GM12875 (cell line): ENCODE results near the gene DSCAML1.

ENCODE experiments used
- H3K4me3 ChIP-seq: one replicate; pipeline ENCODE4 v1.5.1; 2011; ENCODE audit warnings: low read depth, low read length, control low read depth
- CTCF ChIP-seq: IDR thresholded peaks from 2 replicates; pipeline ENCODE4 v1.5.1; 2011; ENCODE audit warnings: low read depth, mild to moderate bottlenecking, control low read depth, inconsistent platforms, low read length, moderate library complexity, borderline replicate concordance; ENCODE audit not compliant: insufficient read depth

The DSCAML1 gene

GRCh38 chr11:117684111-117684510 lies 112.9 kb downstream of the DSCAML1 start:
- no peak overlapping the region for H3K4me3 ChIP-seq
- no peak for TF ChIP-seq CTCF

DNA sequence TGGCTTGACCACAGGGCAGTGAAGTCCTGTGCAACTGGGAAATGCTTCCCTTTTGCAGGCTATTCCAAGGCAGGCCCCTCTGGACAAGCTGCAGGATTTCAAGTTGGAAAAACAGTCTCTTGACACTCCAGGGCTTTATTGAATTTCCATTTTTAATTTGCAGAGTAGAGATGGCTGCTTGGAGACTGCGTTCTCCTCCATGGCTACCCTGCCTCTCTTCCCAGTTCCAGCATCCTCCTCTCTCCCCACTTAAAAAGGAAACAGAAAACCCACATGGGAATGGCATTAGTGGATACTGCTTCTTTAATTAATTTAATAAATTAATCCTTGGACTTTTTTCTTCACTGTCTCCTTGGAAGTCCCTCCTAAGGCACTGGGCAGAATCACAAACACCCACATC lies 115.6 kb downstream of the DSCAML1 start:
- no peak overlapping the region for H3K4me3 ChIP-seq
- no peak for TF ChIP-seq CTCF

DNA sequence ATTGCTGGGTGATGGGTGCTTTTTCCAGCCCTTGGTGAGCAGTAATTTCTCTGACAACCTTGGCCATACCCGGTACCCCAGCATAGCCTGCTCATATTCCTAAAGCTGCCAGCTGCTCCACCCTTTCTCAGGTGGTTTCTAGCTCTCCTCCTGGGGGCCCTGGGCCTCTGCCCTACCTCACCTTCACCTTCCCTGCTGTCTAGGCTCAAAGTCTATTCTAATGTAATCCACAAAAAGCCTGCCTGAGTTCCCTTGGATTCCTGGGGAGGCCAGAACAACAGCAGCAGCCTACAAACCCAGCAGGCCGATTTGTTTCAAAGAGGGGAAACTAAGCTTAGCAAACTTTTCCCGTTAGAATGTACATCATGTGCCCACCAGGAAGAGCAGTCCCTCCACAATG lies 117.6 kb downstream of the DSCAML1 start:
- no peak for TF ChIP-seq CTCF
- H3K4me3 ChIP-seq: no peak overlapping the region

DNA sequence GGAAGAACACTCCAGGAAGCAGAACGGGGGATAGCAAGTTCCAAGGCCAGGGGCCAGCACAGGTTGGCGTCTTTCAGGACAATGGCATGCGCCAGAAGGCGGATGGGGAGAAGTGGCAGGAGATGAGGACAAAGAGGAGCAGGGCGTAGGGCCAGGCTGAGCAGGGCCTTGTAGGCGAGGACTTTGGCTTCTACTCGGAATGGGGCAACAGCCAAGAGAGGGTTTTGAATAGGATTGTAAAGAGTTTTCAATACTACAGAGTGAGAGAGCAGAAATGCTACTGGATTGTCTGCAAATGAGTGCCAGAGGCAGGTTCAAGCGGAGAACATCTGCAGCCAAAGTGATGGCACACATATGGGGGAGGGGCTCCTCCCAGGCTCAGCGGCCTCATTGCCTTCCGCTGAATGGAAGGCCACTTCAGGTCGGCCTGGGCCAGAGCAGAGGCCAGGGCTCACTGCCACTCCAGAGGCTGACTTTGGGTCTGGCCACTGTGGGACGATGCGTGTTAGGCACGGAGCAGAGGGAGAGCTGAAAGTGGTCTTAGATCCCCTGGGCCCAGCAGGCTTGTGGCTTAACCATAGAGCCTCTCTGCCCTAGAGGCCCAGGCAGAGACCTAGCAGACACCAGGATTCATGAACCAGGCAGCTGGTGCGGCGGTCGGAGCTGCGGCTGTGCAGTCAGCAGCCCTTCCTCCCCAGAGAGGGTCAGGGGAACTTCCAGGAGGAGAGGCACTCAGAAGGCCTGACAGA lies 118.2 kb downstream of the DSCAML1 start:
- no peak overlapping the region for H3K4me3 ChIP-seq
- TF ChIP-seq CTCF: no peak

DNA sequence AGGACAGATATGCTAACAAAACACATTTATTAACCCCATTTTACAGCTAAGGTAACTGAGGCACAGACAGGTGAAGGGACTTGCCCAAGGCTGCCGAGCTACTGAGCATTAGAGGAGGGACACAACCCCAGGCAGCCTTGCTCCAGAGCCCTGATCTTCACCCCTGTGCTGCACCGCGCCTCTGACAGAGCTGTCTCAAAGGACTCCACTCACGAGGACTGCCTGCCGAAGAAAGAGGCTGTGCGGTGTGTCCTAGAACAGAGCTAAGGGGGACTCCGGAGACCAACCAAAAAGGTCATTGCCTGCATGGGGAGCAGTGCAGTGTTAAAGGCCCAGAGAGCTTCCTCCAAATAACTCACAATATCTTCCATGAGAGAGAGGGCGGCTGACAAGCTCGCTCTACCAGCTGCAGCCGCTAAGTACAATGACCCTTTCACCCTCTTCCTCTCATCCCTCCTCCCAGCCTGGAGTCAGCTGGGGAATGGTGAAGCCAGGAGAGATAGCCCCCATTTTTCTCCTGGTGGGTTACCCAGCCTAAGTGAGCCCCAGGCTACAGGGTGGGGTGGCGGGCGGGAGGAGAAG lies 119.2 kb downstream of the DSCAML1 start:
- no peak overlapping the region for H3K4me3 ChIP-seq
- TF ChIP-seq CTCF: no peak

- TF ChIP-seq CTCF: no peak
- no peak overlapping the region for H3K4me3 ChIP-seq
Measured at GRCh38 chr11:117676501-117676900, 120.5 kb downstream of the DSCAML1 start.

DNA sequence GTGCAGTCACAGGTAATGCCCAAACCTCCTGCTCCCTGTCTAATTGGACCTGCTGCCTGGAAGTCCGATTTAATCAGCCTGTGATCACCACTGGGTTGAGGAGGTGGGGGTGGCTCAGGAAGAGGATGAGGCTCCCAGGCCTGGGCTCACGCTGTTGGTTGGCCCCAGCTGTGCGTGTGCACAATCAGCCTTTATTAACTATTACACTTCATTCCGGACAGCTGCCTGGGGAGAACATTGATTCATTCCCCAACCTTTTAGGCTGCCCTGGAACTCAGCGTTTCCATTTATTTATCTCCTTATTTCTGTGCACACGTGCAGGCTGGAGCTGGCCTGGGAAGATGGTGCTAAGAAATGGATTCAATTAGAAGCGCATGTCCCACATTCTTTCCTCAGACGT lies 123.4 kb downstream of the DSCAML1 start:
- TF ChIP-seq CTCF: no peak
- H3K4me3 ChIP-seq: no peak overlapping the region
